ENCODE results near the gene MKX. TPM values are rescaled to one million over a fixed set of nuclear protein-coding genes. Genes with fewer than 3 reads are reported as not detected.

The MKX gene
- total RNA-seq, 4 donors from 2014 or later, result 0.28 to 0.94 TPM; not detected in 2

- Histone ChIP-seq H3K4me3 (no peak overlapping the region), H3K36me3 (no peaks in the 10 kb centered on the region), H3K4me1 (no peaks in the 10 kb centered on the region), H3K27me3 (no peaks in the 10 kb centered on the region), H3K27ac (no peak overlapping the region), H3K9me3 (no peaks in the 10 kb centered on the region)
- no peak for TF ChIP-seq CTCF (IDR thresholded peaks at IDR 0.05)
- TF ChIP-seq POLR2A (IDR thresholded peaks at IDR 0.05), result no peak
- DNase-seq, result no peak
Measured at GRCh38 chr10:27779462-27780015, 33.9 kb upstream of the MKX start.

DNA sequence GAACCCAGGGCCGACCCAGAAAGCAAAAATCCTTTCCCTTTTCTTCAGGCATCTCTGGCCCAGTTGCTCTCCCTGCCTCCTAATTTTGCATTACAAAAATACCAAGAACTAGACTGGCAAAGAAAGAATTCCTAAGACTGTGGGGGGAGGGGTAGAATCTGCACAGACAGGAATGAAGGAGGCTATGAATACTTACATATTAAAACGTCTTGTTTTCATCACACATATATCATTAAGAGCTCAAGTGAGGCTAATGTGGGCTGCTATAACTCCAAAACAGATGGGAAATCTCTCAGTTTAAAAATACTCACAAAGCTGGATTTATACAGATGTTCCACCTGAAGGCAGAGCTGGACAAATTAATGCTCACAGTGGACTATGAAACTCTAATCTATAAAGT lies 29.2 kb upstream of the MKX start:
- H3K4me1 ChIP-seq, result no peaks in the 10 kb centered on the region
- no peak for DNase-seq
- H3K9me3 ChIP-seq, result no peaks in the 10 kb centered on the region

GRCh38 chr10:27771231-27771630 lies 25.6 kb upstream of the MKX start:
- TF ChIP-seq POLR2A (IDR thresholded peaks at IDR 0.05), result no peak
- no peak for TF ChIP-seq CTCF (IDR thresholded peaks at IDR 0.05)

More for the DNA sequence above, 29.2 kb upstream of the MKX start:
- H3K27ac ChIP-seq, result no peak overlapping the region
- no peaks in the 10 kb centered on the region for H3K27me3 ChIP-seq
- H3K4me3 ChIP-seq, result no peak overlapping the region
- H3K36me3 ChIP-seq, result no peaks in the 10 kb centered on the region
- no peak for TF ChIP-seq CTCF (IDR thresholded peaks at IDR 0.05)
- no peak for TF ChIP-seq POLR2A (IDR thresholded peaks at IDR 0.05)

DNA sequence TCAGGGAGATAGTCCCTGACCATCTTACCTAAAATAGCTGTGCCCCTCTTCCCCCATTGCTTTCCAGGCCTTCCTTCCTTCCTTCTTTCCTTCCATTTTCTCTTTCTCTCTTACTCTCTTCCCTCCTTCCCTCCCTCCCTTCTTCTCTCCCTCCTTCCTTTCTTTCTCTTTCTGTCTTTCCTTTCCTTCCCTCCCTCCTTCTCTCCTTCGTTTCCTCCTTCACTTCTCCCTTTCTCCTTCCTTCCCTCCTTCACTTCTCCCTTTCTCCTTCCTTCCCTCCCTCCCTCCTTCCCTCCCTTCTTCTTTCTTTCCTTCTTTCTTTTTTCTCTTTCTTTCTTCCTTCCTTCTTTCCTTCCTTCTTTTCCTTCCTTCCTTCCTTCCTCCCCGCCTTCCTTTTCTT lies 24.6 kb upstream of the MKX start:
- Histone ChIP-seq H3K36me3 (no peaks in the 10 kb centered on the region), H3K4me3 (no peak overlapping the region), H3K27me3 (no peaks in the 10 kb centered on the region), H3K9me3 (no peaks in the 10 kb centered on the region), H3K27ac (no peak overlapping the region), H3K4me1 (no peaks in the 10 kb centered on the region)
- no peak for DNase-seq
- no peak for TF ChIP-seq CTCF (IDR thresholded peaks at IDR 0.05)
- no peak for TF ChIP-seq POLR2A (IDR thresholded peaks at IDR 0.05)

More at GRCh38 chr10:27771231-27771630, 25.6 kb upstream of the MKX start:
- DNase-seq, result no peak
- Histone ChIP-seq H3K4me3 (no peak overlapping the region), H3K36me3 (no peaks in the 10 kb centered on the region), H3K27ac (no peak overlapping the region), H3K4me1 (no peaks in the 10 kb centered on the region), H3K27me3 (no peaks in the 10 kb centered on the region), H3K9me3 (no peaks in the 10 kb centered on the region)

GRCh38 chr10:27760867-27761266 lies 15.2 kb upstream of the MKX start:
- Histone ChIP-seq H3K27ac (no peak overlapping the region), H3K27me3 (no peaks in the 10 kb centered on the region), H3K9me3 (no peaks in the 10 kb centered on the region), H3K4me1 (no peaks in the 10 kb centered on the region), H3K36me3 (no peaks in the 10 kb centered on the region), H3K4me3 (no peak overlapping the region)
- TF ChIP-seq POLR2A (IDR thresholded peaks at IDR 0.05) (no peak), CTCF (IDR thresholded peaks at IDR 0.05) (no peak)
- no peak for DNase-seq
